Left ventricle myocardium inferior (tissue), 1 donor: ENCODE measurements around the gene MLF2. TPM values are rescaled to one million over a fixed set of nuclear protein-coding genes. Genes with fewer than 3 reads are reported as not detected.

ENCODE experiments used
- DNase-seq: peaks from one replicate; pipeline ENCODE4 v3.0.0-alpha.2; 2020
- H3K27ac ChIP-seq: fragments of 200-600 bp; replicated peaks from 2 replicates; pipeline ENCODE4 v1.8.0; 2021
- H3K27me3 ChIP-seq: fragments of 200-600 bp; 2 replicates; pipeline ENCODE4 v1.8.0; 2021; ENCODE audit warnings: low read depth
- H3K36me3 ChIP-seq: fragments of 200-600 bp; 2 replicates; pipeline ENCODE4 v1.8.0; 2021
- H3K4me1 ChIP-seq: fragments of 200-600 bp; 2 replicates; pipeline ENCODE4 v1.8.0; 2021
- H3K4me3 ChIP-seq: fragments of 200-600 bp; 2 replicates; pipeline ENCODE4 v1.8.0; 2021; ENCODE audit warnings: mild to moderate bottlenecking, moderate library complexity
- H3K9me3 ChIP-seq: fragments of 200-600 bp; replicated peaks from 2 replicates; pipeline ENCODE4 v1.8.0; 2021
- CTCF ChIP-seq: fragments of 200-600 bp; IDR thresholded peaks from 2 replicates; pipeline ENCODE4 v1.8.0; 2021; ENCODE audit warnings: antibody characterized with exemption, mild to moderate bottlenecking, borderline replicate concordance
- intact Hi-C: fragments of 100-400 bp; cut with micrococcal nuclease; formaldehyde crosslinking; loops from one replicate; pipeline ENCODE4 v1.11.0; 2022
- total RNA-seq: library from RNA; stranded (reverse); fragmentation: NEBNext Ultra II Directional; extraction: Animal tissue kit (Norgen Biotek cat#: 25700); gene quantifications from one replicate; pipeline ENCODE4 v1.2.1, GENCODE V29; 2021
- donor health status: DM: no; HTN: yes; CAD: no; lungs with severe emphysema.

Gene MLF2
- total RNA-seq, 1 donor from 2014 or later = 153 TPM

- Histone ChIP-seq H3K9me3 (no peaks in the 10 kb centered on the region), H3K27me3 (no peaks in the 10 kb centered on the region), H3K36me3 (no peaks in the 10 kb centered on the region), H3K27ac (no peak overlapping the region), H3K4me1 (peaks cover 12% of the 10 kb centered on the region), H3K4me3 (no peak overlapping the region)
- intact Hi-C loops = no loop called here
- DNase-seq = no peak
- TF ChIP-seq CTCF = no peak
These were observed 31.8 kb upstream of the MLF2 start for GRCh38 chr12:6784761-6785160.

- no peak for TF ChIP-seq CTCF
- Histone ChIP-seq H3K4me1 (peaks cover 14% of the 10 kb centered on the region), H3K27ac (no peak overlapping the region), H3K36me3 (no peaks in the 10 kb centered on the region), H3K4me3 (no peak overlapping the region), H3K9me3 (no peaks in the 10 kb centered on the region), H3K27me3 (no peaks in the 10 kb centered on the region)
- no peak for DNase-seq
- intact Hi-C loops = no loop called here
These were observed 31.4 kb upstream of the MLF2 start for GRCh38 chr12:6784296-6784695.

GRCh38 chr12:6783828-6784227, 30.9 kb upstream of the MLF2 start:
- intact Hi-C loops = no loop called here
- DNase-seq = no peak
- Histone ChIP-seq H3K9me3 (no peaks in the 10 kb centered on the region), H3K4me3 (no peak overlapping the region), H3K27ac (no peak overlapping the region), H3K27me3 (no peaks in the 10 kb centered on the region), H3K4me1 (peaks cover 18% of the 10 kb centered on the region), H3K36me3 (no peaks in the 10 kb centered on the region)
- no peak for TF ChIP-seq CTCF

GRCh38 chr12:6782850-6783566, 30.1 kb upstream of the MLF2 start:
- Histone ChIP-seq H3K27ac (no peak overlapping the region), H3K4me3 (no peak overlapping the region), H3K9me3 (no peaks in the 10 kb centered on the region), H3K4me1 (peaks cover 25% of the 10 kb centered on the region), H3K27me3 (no peaks in the 10 kb centered on the region), H3K36me3 (no peaks in the 10 kb centered on the region)
- intact Hi-C loops = no loop called here
- no peak for TF ChIP-seq CTCF
- DNase-seq = no peak

GRCh38 chr12:6782119-6782518, 29.2 kb upstream of the MLF2 start:
- no peak overlapping the region for H3K4me3 ChIP-seq
- no peaks in the 10 kb centered on the region for H3K27me3 ChIP-seq
- DNase-seq = no peak
- intact Hi-C loops = no loop called here
- no peak for TF ChIP-seq CTCF
- H3K4me1 ChIP-seq = peaks cover 27% of the 10 kb centered on the region
- no peaks in the 10 kb centered on the region for H3K36me3 ChIP-seq
- H3K9me3 ChIP-seq = no peaks in the 10 kb centered on the region
- H3K27ac ChIP-seq = no peak overlapping the region
